GM21717 (cell line): ENCODE results near the gene PAXX.

Source experiments
- ATAC-seq: cut with Tn5 transposase; IDR thresholded peaks from one replicate; pipeline ENCODE4 v1.9.1; 2021; ENCODE audit warnings: mild to moderate bottlenecking, moderate library complexity; ENCODE audit not compliant: unreplicated experiment

PAXX gene

GRCh38 chr9:136952876-136953770, 39.1 kb upstream of the PAXX start:
- no peak for ATAC-seq

GRCh38 chr9:136953771-136954269, 38.4 kb upstream of the PAXX start:
- ATAC-seq = no peak

- ATAC-seq = no peak
These were observed 37.7 kb upstream of the PAXX start for GRCh38 chr9:136954270-136955083.

GRCh38 chr9:136955202-136955942, 36.9 kb upstream of the PAXX start:
- ATAC-seq = no peak

GRCh38 chr9:136955943-136956335, 36.3 kb upstream of the PAXX start:
- ATAC-seq = no peak

- ATAC-seq = no peak
These were observed 35.6 kb upstream of the PAXX start for GRCh38 chr9:136956604-136957003.

- no peak for ATAC-seq
These were observed 34.8 kb upstream of the PAXX start for GRCh38 chr9:136957461-136957860.

GRCh38 chr9:136957901-136958300, 34.3 kb upstream of the PAXX start:
- no peak for ATAC-seq

- ATAC-seq = no peak
These were observed 33.7 kb upstream of the PAXX start for GRCh38 chr9:136958473-136958872.

- ATAC-seq = no peak
These were observed 33.0 kb upstream of the PAXX start for GRCh38 chr9:136958898-136959850.

- ATAC-seq = no peak
These were observed 31.8 kb upstream of the PAXX start for GRCh38 chr9:136960212-136960937.

- ATAC-seq = no peak
These were observed 31.3 kb upstream of the PAXX start for GRCh38 chr9:136960938-136961275.

GRCh38 chr9:136961279-136962065, 30.8 kb upstream of the PAXX start:
- ATAC-seq = no peak

- ATAC-seq = no peak
These were observed 30.1 kb upstream of the PAXX start for GRCh38 chr9:136962163-136962562.

GRCh38 chr9:136962701-136963248, 29.4 kb upstream of the PAXX start:
- ATAC-seq = no peak

GRCh38 chr9:136963341-136963740, 28.9 kb upstream of the PAXX start:
- no peak for ATAC-seq

- no peak for ATAC-seq
These were observed 28.5 kb upstream of the PAXX start for GRCh38 chr9:136963751-136964150.

GRCh38 chr9:136964171-136964689, 28.0 kb upstream of the PAXX start:
- no peak for ATAC-seq
